Mesenchymal stem cell (in vitro differentiated cells and primary cell): ENCODE results near the gene MYO9B.

Experiments
- DNase-seq: peaks from one replicate; pipeline ENCODE4 v3.0.0-alpha.2; 2013
- H2AFZ ChIP-seq: one replicate; pipeline ENCODE4 v1.6.1; 2013; ENCODE audit warnings: low read depth, mild to moderate bottlenecking, control low read depth, inconsistent platforms, low read length, moderate library complexity
- H2AK5ac ChIP-seq: 2 replicates; pipeline ENCODE4 v1.6.1; 2013; ENCODE audit warnings: low read length, moderate library complexity, mild to moderate bottlenecking, inconsistent platforms; ENCODE audit not compliant: severe bottlenecking
- H2BK120ac ChIP-seq: one replicate; pipeline ENCODE4 v1.6.1; 2013; ENCODE audit warnings: low read depth, mild to moderate bottlenecking, inconsistent platforms, low read length, moderate library complexity
- H2BK12ac ChIP-seq, 2 experiments: one replicate each; pipeline ENCODE4 v1.6.1; 2013; ENCODE audit warnings: inconsistent platforms in 2 of 2, low read length in 2 of 2, mild to moderate bottlenecking in 2 of 2, moderate library complexity in 2 of 2, control low read depth in 1 of 2
- H2BK15ac ChIP-seq: one replicate; pipeline ENCODE4 v1.6.1; 2013; ENCODE audit warnings: mild to moderate bottlenecking, low read depth, inconsistent platforms; ENCODE audit not compliant: poor library complexity, severe bottlenecking
- H2BK5ac ChIP-seq: 2 replicates; pipeline ENCODE4 v1.6.1; 2013; ENCODE audit warnings: low read depth, mild to moderate bottlenecking, low read length, control low read depth, inconsistent platforms; ENCODE audit not compliant: poor library complexity, severe bottlenecking
- H3K14ac ChIP-seq, 2 experiments: one replicate each; pipeline ENCODE4 v1.6.1; 2013; ENCODE audit warnings: inconsistent platforms in 2 of 2, low read length in 2 of 2, control low read depth in 1 of 2, mild to moderate bottlenecking in 1 of 2, moderate library complexity in 1 of 2
- H3K18ac ChIP-seq, 2 experiments: one replicate each; pipeline ENCODE4 v1.6.1; 2013; ENCODE audit warnings: inconsistent platforms in 2 of 2, low read length in 2 of 2, control low read depth in 1 of 2, low read depth in 1 of 2, mild to moderate bottlenecking in 1 of 2
- H3K23ac ChIP-seq, 2 experiments: one replicate each; pipeline ENCODE4 v1.6.1; 2013; ENCODE audit warnings: inconsistent platforms in 2 of 2, low read length in 2 of 2, mild to moderate bottlenecking in 2 of 2, moderate library complexity in 2 of 2, control low read depth in 1 of 2
- H3K27ac ChIP-seq: 2 replicates; pipeline ENCODE4 v1.5.1; 2013; ENCODE audit warnings: mild to moderate bottlenecking, moderate library complexity, low read length, control low read depth, inconsistent platforms; ENCODE audit not compliant: poor library complexity, severe bottlenecking
- H3K27me3 ChIP-seq, 2 experiments: 2 replicates each; pipeline versions ENCODE4 v1.6.1 to v1.7.0; 2013; ENCODE audit warnings: low read length in 2 of 2, mild to moderate bottlenecking in 2 of 2, moderate library complexity in 2 of 2, control low read depth in 1 of 2, inconsistent platforms in 1 of 2; ENCODE audit not compliant: control insufficient read depth in 1 of 2, insufficient read depth in 1 of 2
- H3K36me3 ChIP-seq, 2 experiments: 2 replicates each; pipeline versions ENCODE4 v1.6.1 to v1.7.0; 2013; ENCODE audit warnings: low read length in 2 of 2, control low read depth in 1 of 2, inconsistent platforms in 1 of 2, low read depth in 1 of 2, mild to moderate bottlenecking in 1 of 2; ENCODE audit not compliant: insufficient read depth in 2 of 2, control insufficient read depth in 1 of 2
- H3K4ac ChIP-seq, 2 experiments: one replicate each; pipeline ENCODE4 v1.6.1; 2013; ENCODE audit warnings: inconsistent platforms in 2 of 2, low read length in 2 of 2, mild to moderate bottlenecking in 2 of 2, moderate library complexity in 2 of 2, control low read depth in 1 of 2, low read depth in 1 of 2
- H3K4me1 ChIP-seq: 2 replicates; pipeline ENCODE4 v1.6.1; 2013; ENCODE audit warnings: low read depth, low read length, control low read depth; ENCODE audit not compliant: control insufficient read depth, insufficient read depth
- H3K4me2 ChIP-seq: 2 replicates; pipeline ENCODE4 v1.6.1; 2013; ENCODE audit warnings: low read length, mild to moderate bottlenecking, inconsistent platforms; ENCODE audit not compliant: poor library complexity, severe bottlenecking
- H3K4me3 ChIP-seq, 2 experiments: 2 replicates each; pipeline versions ENCODE4 v1.5.1 to v1.7.0; 2013; ENCODE audit warnings: low read length in 2 of 2, mild to moderate bottlenecking in 2 of 2, control low read depth in 1 of 2, low read depth in 1 of 2; ENCODE audit not compliant: insufficient read depth in 1 of 2
- H3K79me1 ChIP-seq: replicated peaks from 2 replicates; pipeline ENCODE4 v1.6.1; 2013; ENCODE audit warnings: mild to moderate bottlenecking, control low read depth, low read length, inconsistent platforms; ENCODE audit not compliant: poor library complexity, severe bottlenecking
- H3K9ac ChIP-seq: 2 replicates; pipeline ENCODE4 v1.7.0; 2013; ENCODE audit warnings: mild to moderate bottlenecking, low read length, moderate library complexity
- H3K9me3 ChIP-seq: 2 replicates; pipeline ENCODE4 v1.7.0; 2013; ENCODE audit warnings: mild to moderate bottlenecking, low read length; ENCODE audit not compliant: control insufficient read depth
- H4K8ac ChIP-seq: one replicate; pipeline ENCODE4 v1.6.1; 2013; ENCODE audit warnings: inconsistent platforms, mild to moderate bottlenecking, low read length, moderate library complexity
- H4K91ac ChIP-seq: one replicate; pipeline ENCODE4 v1.6.1; 2013; ENCODE audit warnings: mild to moderate bottlenecking, low read length, inconsistent platforms
- WGBS: methylation state at CpG from one replicate; pipeline ENCODE4 v1.1.7; 2013; ENCODE audit warnings: mixed read lengths; 5-methylcytosine and 5-hydroxymethylcytosine counted together

MYO9B gene

GRCh38 chr19:17125062-17125727 is 49.6 kb downstream of the MYO9B start:
- Histone ChIP-seq H3K18ac (peak overlapping the region; percentile 34 to 42), H3K9me3 (no peaks in the 10 kb centered on the region), H4K91ac (no peak overlapping the region), H3K27me3 (no peaks in the 10 kb centered on the region), H3K4me3 (no peak overlapping the region), H2AK5ac (no peak overlapping the region), H3K9ac (no peak overlapping the region), H4K8ac (no peak overlapping the region), H3K36me3 (peaks cover 38% of the 10 kb centered on the region in 2 experiments), H3K14ac (peak overlapping the region in 1 of 2 experiments; percentile 45), H3K79me1 (peaks cover 48% of the 10 kb centered on the region), H3K4ac (no peak overlapping the region), H3K4me2 (no peak overlapping the region), H2BK5ac (no peak overlapping the region), H3K23ac (no peak overlapping the region), H2BK15ac (no peak overlapping the region), H2BK120ac (no peak overlapping the region), H2BK12ac (no peak overlapping the region), H3K27ac (no peak overlapping the region), H2AFZ (no peak overlapping the region), H3K4me1 (peaks cover 12% of the 10 kb centered on the region)
- 84% methylated on average over 5 of the region's 10 CpGs for WGBS
- no peak for DNase-seq

DNA sequence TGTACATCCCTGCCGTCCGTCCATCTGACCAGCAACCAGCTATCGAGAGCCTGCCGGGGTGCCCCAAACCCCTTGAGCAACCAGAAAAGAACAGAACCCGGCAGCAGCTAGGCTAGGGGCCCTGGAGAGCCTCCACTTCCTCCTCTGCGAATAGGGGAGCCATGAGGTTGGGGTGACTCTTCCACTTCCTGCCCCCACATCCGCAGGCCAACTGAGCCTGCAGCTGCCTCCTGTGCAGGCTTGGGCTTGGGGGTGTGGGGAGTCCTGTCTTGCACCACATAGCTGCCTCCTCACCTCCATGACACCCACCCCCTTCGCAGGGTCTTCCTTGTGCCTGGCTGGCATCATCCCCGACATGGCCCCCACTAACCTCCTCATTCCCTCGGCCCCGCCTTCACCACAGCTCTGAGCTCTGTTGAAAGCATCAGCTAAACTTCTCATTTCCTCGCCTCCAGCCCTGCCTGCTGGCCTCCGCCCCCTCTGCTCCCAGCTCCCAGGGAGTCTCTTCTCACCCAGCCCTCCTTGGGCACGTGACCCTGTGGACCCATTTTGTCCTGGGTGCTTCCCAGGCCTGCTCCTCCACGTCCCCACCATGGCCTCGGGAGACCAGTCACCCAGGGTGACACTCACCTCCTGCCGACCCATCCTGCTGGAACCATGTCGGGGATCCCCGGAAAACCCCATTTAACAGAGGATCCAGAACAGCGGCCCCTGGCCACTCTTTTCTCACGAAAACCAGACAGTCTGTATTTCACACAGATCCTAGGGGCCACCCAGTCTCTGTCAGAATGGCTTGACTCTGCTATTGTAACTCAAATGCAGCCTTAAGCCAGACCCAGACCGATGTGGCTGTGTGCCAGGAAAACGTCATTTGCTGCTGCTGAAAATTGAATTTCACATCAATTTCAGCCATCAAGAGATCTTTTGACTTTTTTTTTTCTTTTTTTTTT is 50.4 kb downstream of the MYO9B start:
- peak; percentile 33 for DNase-seq
- Histone ChIP-seq H2AK5ac (no peak overlapping the region), H2BK12ac (peak overlapping the region in 1 of 2 experiments; percentile 23), H3K36me3 (peaks cover 33 to 37% of the 10 kb centered on the region in 2 experiments), H2AFZ (no peak overlapping the region), H3K23ac (no peak overlapping the region), H2BK5ac (no peak overlapping the region), H3K4ac (no peak overlapping the region), H2BK120ac (no peak overlapping the region), H3K27me3 (no peaks in the 10 kb centered on the region), H3K9ac (peak overlapping the region; percentile 38), H3K4me3 (no peak overlapping the region), H4K91ac (no peak overlapping the region), H3K4me1 (peaks cover 13% of the 10 kb centered on the region), H3K4me2 (no peak overlapping the region), H3K14ac (peak overlapping the region in 1 of 2 experiments; percentile 45), H2BK15ac (peak overlapping the region; percentile 16), H3K18ac (peak overlapping the region; percentile 34 to 42), H3K9me3 (no peaks in the 10 kb centered on the region), H3K27ac (no peak overlapping the region), H4K8ac (no peak overlapping the region), H3K79me1 (peaks cover 53% of the 10 kb centered on the region)
- WGBS: 86% methylated on average over 22 of the region's 23 CpGs

GRCh38 chr19:17127671-17128070 is 52.1 kb downstream of the MYO9B start:
- H3K4ac ChIP-seq: no peak overlapping the region
- H3K36me3 ChIP-seq: peaks cover 26 to 31% of the 10 kb centered on the region in 2 experiments
- peaks cover 43% of the 10 kb centered on the region for H3K79me1 ChIP-seq
- no peak overlapping the region for H2AK5ac ChIP-seq
- no peak overlapping the region for H2BK12ac ChIP-seq
- H2BK5ac ChIP-seq: no peak overlapping the region
- no peak overlapping the region for H3K18ac ChIP-seq
- over 99% methylated on average over 6 of the region's 6 CpGs for WGBS
- peak overlapping the region; percentile 9 for H4K8ac ChIP-seq
- H3K27ac ChIP-seq: no peak overlapping the region
- H2BK120ac ChIP-seq: no peak overlapping the region
- no peak overlapping the region for H4K91ac ChIP-seq
- no peak overlapping the region for H3K4me3 ChIP-seq
- DNase-seq: no peak
- H3K9me3 ChIP-seq: no peaks in the 10 kb centered on the region
- H2BK15ac ChIP-seq: no peak overlapping the region
- H3K9ac ChIP-seq: no peak overlapping the region
- no peaks in the 10 kb centered on the region for H3K27me3 ChIP-seq
- H3K23ac ChIP-seq: no peak overlapping the region
- no peak overlapping the region for H2AFZ ChIP-seq
- no peak overlapping the region for H3K4me2 ChIP-seq
- peaks cover 14% of the 10 kb centered on the region for H3K4me1 ChIP-seq
- no peak overlapping the region for H3K14ac ChIP-seq

DNA sequence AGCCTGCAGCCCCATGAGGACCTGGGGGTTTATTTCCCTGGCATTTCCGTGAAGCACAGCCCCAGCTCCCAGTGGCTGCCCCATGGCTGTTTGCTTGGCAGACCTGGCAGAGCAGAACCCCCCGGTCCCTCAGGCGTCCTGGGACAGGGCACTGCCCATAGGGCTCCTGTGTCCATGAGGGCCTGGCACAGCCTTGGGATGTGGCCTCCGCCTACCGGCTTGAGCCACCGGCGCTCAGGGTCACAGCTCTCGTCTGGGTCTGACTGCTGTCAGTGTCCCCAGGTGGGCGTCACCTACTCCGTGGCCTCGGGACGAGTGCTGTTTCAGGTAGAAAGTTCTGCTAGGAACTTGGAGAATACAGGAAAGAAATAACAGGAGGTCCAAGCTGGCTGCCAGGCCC is 52.8 kb downstream of the MYO9B start:
- H4K8ac ChIP-seq: no peak overlapping the region
- no peak overlapping the region for H2BK5ac ChIP-seq
- H2AFZ ChIP-seq: no peak overlapping the region
- peaks cover 26 to 27% of the 10 kb centered on the region in 2 experiments for H3K36me3 ChIP-seq
- H3K27ac ChIP-seq: no peak overlapping the region
- H3K4me3 ChIP-seq: no peak overlapping the region
- H3K4ac ChIP-seq: no peak overlapping the region
- no peak overlapping the region for H3K4me2 ChIP-seq
- no peak for DNase-seq
- no peak overlapping the region for H2BK12ac ChIP-seq
- H3K14ac ChIP-seq: no peak overlapping the region
- H3K18ac ChIP-seq: peak overlapping the region in 1 of 2 experiments; percentile 11
- no peak overlapping the region for H2BK15ac ChIP-seq
- peaks cover 16% of the 10 kb centered on the region for H3K4me1 ChIP-seq
- no peak overlapping the region for H3K23ac ChIP-seq
- WGBS: 98% methylated on average over 12 of the region's 12 CpGs
- no peaks in the 10 kb centered on the region for H3K9me3 ChIP-seq
- no peaks in the 10 kb centered on the region for H3K27me3 ChIP-seq
- no peak overlapping the region for H2BK120ac ChIP-seq
- H4K91ac ChIP-seq: peak overlapping the region; percentile 55
- H3K79me1 ChIP-seq: peaks cover 41% of the 10 kb centered on the region
- H3K9ac ChIP-seq: no peak overlapping the region
- H2AK5ac ChIP-seq: no peak overlapping the region
